Activated CD4-positive, alpha-beta memory T cell treated with anti-CD3 and anti-CD28 coated beads for 36 hours (primary cell): ENCODE data around the gene UBASH3A. TPM values are rescaled to one million over a fixed set of nuclear protein-coding genes. Genes with fewer than 3 reads are reported as not detected.

ENCODE experiments used
- CTCF ChIA-PET: fragments of 350-600 bp; sonication (Branson Sonifier 250); formaldehyde crosslinking; loops from one replicate; lab custom pipeline; 2021; ENCODE audit warnings: antibody characterized with exemption, inconsistent platforms; lab: Charles Lee
- POLR2A ChIA-PET: fragments of 350-600 bp; sonication (Branson Sonifier 250); formaldehyde crosslinking; loops from one replicate; lab custom pipeline; 2021; ENCODE audit warnings: antibody characterized with exemption; lab: Charles Lee
- DNase-seq: peaks from one replicate; pipeline ENCODE4 v3.0.0-alpha.2; 2020
- H3K27ac Mint-ChIP-seq: one replicate; pipeline ENCODE4 v1.8.0; 2021; ENCODE audit warnings: mixed read lengths
- H3K27me3 Mint-ChIP-seq: one replicate; pipeline ENCODE4 v1.8.0; 2021; ENCODE audit warnings: mixed read lengths
- H3K36me3 Mint-ChIP-seq: one replicate; pipeline ENCODE4 v1.8.0; 2021; ENCODE audit warnings: mixed read lengths
- H3K4me1 Mint-ChIP-seq: one replicate; pipeline ENCODE4 v1.8.0; 2021; ENCODE audit warnings: low read depth, mixed read lengths
- H3K4me3 Mint-ChIP-seq: one replicate; pipeline ENCODE4 v1.8.0; 2021; ENCODE audit warnings: mild to moderate bottlenecking, mixed read lengths
- H3K9me3 Mint-ChIP-seq: one replicate; pipeline ENCODE4 v1.8.0; 2021; ENCODE audit warnings: mixed read lengths
- intact Hi-C: fragments of 100-400 bp; cut with micrococcal nuclease; formaldehyde crosslinking; loops from one replicate; pipeline ENCODE4 v1.15.1; 2023
- total RNA-seq, 2 experiments: library from RNA; stranded (reverse); gene quantifications; one replicate each; pipeline ENCODE4 v1.2.3, GENCODE V29; 2021

The UBASH3A gene
- total RNA-seq, 2 experiments from 2014 or later = 27.2 to 29.4 TPM

DNA sequence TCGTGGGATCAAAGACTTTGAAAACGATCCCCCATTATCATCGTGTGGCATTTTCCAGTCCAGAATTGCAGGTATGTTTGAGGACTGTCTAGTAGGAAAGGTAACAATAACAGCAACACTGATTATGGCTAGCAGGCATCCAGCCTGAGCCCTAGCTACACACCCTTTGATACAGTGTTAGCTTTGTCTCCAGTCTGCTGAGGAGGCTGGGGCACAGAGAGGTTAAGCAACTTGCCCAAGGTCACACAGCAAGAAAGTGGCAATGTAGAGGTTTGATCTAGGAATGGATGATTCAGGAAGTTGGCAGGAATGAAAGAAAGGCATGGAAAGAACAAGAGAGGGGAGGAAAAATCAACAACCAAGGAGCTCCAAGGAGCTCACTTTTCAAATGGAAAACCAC lies 31.2 kb downstream of the UBASH3A start:
- Mint-ChIP-seq H3K27me3 (no peaks in the 10 kb centered on the region), H3K36me3 (peaks cover 76% of the 10 kb centered on the region), H3K4me1 (peaks cover 42% of the 10 kb centered on the region), H3K27ac (no peak overlapping the region), H3K4me3 (no peak overlapping the region), H3K9me3 (peaks cover 7% of the 10 kb centered on the region)
- ChIA-PET POLR2A (no interaction called here), CTCF (interaction anchor here (1.5 kb wide), 1 partner anchor 53 kb away, joined by 6 read pairs; no protein-coding TSS in a partner anchor)
- no peak for DNase-seq
- intact Hi-C loops = no loop called here

DNA sequence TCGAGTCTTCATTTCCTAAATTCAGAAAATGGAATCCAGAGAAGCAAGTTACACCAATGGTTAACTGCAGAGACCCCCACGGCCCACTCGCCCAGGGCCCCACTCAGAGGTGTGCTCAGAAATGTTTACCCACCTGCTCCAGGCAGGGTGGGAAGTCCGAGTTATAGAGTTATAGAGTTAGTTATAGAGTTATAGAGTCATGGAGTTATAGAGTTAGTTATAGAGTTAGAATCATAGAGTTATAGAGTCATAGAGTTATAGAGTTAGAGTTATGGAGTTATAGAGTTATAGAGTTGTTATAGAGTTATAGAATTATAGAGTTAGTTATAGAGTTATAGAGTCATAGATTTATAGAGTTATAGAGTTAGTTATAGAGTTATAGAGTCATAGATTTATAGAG lies 31.7 kb downstream of the UBASH3A start:
- Mint-ChIP-seq H3K27ac (no peak overlapping the region), H3K9me3 (peaks cover 7% of the 10 kb centered on the region), H3K4me1 (peaks cover 47% of the 10 kb centered on the region), H3K36me3 (peaks cover 80% of the 10 kb centered on the region), H3K4me3 (no peak overlapping the region), H3K27me3 (no peaks in the 10 kb centered on the region)
- ChIA-PET POLR2A (no interaction called here), CTCF (interaction anchor here (1.3 to 1.5 kb wide), 2 partner anchors 54 kb away, joined by 6 to 8 read pairs; no protein-coding TSS in a partner anchor)
- intact Hi-C loops = no loop called here
- DNase-seq = no peak

DNA sequence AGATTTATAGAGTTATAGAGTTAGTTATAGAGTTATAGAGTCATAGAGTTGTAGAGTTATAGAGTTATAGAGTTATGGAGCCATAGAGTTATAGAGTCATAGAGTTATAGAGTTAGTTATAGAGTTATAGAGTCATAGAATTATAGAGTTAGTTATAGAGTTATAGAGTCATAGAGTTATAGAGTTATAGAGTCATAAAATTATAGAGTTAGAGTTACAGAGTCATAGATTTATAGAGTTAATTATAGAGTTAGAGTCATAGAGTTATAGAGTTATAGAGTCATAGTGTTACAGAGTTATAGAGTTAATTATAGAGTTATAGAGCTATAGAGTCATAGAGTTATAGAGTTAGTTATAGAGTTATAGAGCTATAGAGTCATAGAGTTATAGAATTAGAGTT lies 32.1 kb downstream of the UBASH3A start:
- H3K4me1 Mint-ChIP-seq = peaks cover 52% of the 10 kb centered on the region
- no peak overlapping the region for H3K27ac Mint-ChIP-seq
- DNase-seq = no peak
- intact Hi-C loops = no loop called here
- peaks cover 7% of the 10 kb centered on the region for H3K9me3 Mint-ChIP-seq
- no peaks in the 10 kb centered on the region for H3K27me3 Mint-ChIP-seq
- no peak overlapping the region for H3K4me3 Mint-ChIP-seq
- CTCF ChIA-PET = interaction anchor here (1.3 to 1.4 kb wide), 2 partner anchors 54 to 177 kb away, joined by 5 to 8 read pairs; no protein-coding TSS in a partner anchor
- peaks cover 83% of the 10 kb centered on the region for H3K36me3 Mint-ChIP-seq
- POLR2A ChIA-PET = interaction anchor here (0.8 kb wide), 1 partner anchor 42 kb away, joined by 3 read pairs; no protein-coding TSS in a partner anchor

DNA sequence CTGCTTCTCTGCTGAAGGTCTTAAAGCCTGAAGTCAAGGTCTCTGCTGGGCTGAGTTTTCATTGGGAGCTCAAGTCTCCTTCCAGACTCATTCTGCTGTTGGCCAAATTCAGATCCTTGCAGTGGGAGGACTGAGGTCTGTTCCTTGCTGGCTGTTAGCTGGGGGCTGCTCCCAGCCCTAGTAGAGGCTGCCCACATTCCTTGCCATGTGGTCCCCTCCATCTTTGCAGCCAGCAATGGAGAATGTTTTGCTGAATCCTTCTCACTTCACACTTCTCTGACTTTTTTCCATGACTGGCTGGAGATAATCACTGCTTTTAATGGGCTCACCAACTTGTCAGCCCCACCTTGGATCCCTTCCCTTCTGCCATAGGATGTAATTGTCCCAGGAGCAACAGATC lies 33.2 kb downstream of the UBASH3A start:
- H3K27ac Mint-ChIP-seq = no peak overlapping the region
- CTCF ChIA-PET = interaction anchor here (1.3 to 1.4 kb wide), 2 partner anchors 55 to 178 kb away, joined by 5 to 8 read pairs; no protein-coding TSS in a partner anchor
- H3K4me1 Mint-ChIP-seq = peaks cover 57% of the 10 kb centered on the region
- no peak overlapping the region for H3K4me3 Mint-ChIP-seq
- no peaks in the 10 kb centered on the region for H3K27me3 Mint-ChIP-seq
- peaks cover 7% of the 10 kb centered on the region for H3K9me3 Mint-ChIP-seq
- peaks cover 83% of the 10 kb centered on the region for H3K36me3 Mint-ChIP-seq
- intact Hi-C loops = no loop called here
- DNase-seq = no peak
- POLR2A ChIA-PET = interaction anchor here (0.8 kb wide), 1 partner anchor 16 kb away, joined by 4 read pairs; no protein-coding TSS in a partner anchor

GRCh38 chr21:42437786-42438185 lies 34.1 kb downstream of the UBASH3A start:
- no peak for DNase-seq
- peaks cover 83% of the 10 kb centered on the region for H3K36me3 Mint-ChIP-seq
- ChIA-PET POLR2A (no interaction called here), CTCF (no interaction called here)
- peaks cover 60% of the 10 kb centered on the region for H3K4me1 Mint-ChIP-seq
- peaks cover under 1% of the 10 kb centered on the region for H3K9me3 Mint-ChIP-seq
- no peak overlapping the region for H3K4me3 Mint-ChIP-seq
- H3K27me3 Mint-ChIP-seq = no peaks in the 10 kb centered on the region
- intact Hi-C loops = no loop called here
- H3K27ac Mint-ChIP-seq = no peak overlapping the region

GRCh38 chr21:42438316-42439205 lies 34.9 kb downstream of the UBASH3A start:
- ChIA-PET CTCF (interaction anchor here (1.7 kb wide), 1 partner anchor 57 kb away, joined by 6 read pairs; no protein-coding TSS in a partner anchor), POLR2A (interaction anchor here (0.6 to 1.6 kb wide), 3 partner anchors 16 to 45 kb away, joined by 3 to 6 read pairs (median 3); no protein-coding TSS in a partner anchor)
- Mint-ChIP-seq H3K27me3 (no peaks in the 10 kb centered on the region), H3K9me3 (no peaks in the 10 kb centered on the region), H3K36me3 (peaks cover 83% of the 10 kb centered on the region), H3K4me1 (peaks cover 60% of the 10 kb centered on the region), H3K27ac (no peak overlapping the region), H3K4me3 (no peak overlapping the region)
- no peak for DNase-seq
- intact Hi-C loops = no loop called here

- intact Hi-C loops = loop anchor here (1.0 kb wide), 1 partner anchor 14 kb away; no protein-coding TSS in a partner anchor
- no peaks in the 10 kb centered on the region for H3K9me3 Mint-ChIP-seq
- H3K4me1 Mint-ChIP-seq = peaks cover 52% of the 10 kb centered on the region
- peak overlapping the region; percentile 84 for H3K27ac Mint-ChIP-seq
- peaks cover 80% of the 10 kb centered on the region for H3K36me3 Mint-ChIP-seq
- H3K27me3 Mint-ChIP-seq = no peaks in the 10 kb centered on the region
- peak overlapping the region; percentile 53 for H3K4me3 Mint-ChIP-seq
- CTCF ChIA-PET = interaction anchor here (1.5 to 1.7 kb wide), 2 partner anchors 11 to 58 kb away, joined by 4 to 6 read pairs; no protein-coding TSS in a partner anchor
- peak; percentile 75 for DNase-seq
- POLR2A ChIA-PET = interaction anchor here (0.6 to 1.6 kb wide), 3 partner anchors 17 to 46 kb away, joined by 3 to 6 read pairs (median 3); no protein-coding TSS in a partner anchor
Observed at GRCh38 chr21:42439284-42440186, 35.8 kb downstream of the UBASH3A start.

GRCh38 chr21:42440187-42440792 lies 36.6 kb downstream of the UBASH3A start:
- POLR2A ChIA-PET = interaction anchor here (1.0 kb wide), 1 partner anchor 19 kb away, joined by 3 read pairs; no protein-coding TSS in a partner anchor
- Mint-ChIP-seq H3K4me3 (no peak overlapping the region), H3K9me3 (no peaks in the 10 kb centered on the region), H3K36me3 (peaks cover 78% of the 10 kb centered on the region), H3K4me1 (peaks cover 45% of the 10 kb centered on the region), H3K27ac (peak overlapping the region; percentile 84), H3K27me3 (no peaks in the 10 kb centered on the region)
- CTCF ChIA-PET = interaction anchor here (1.3 to 1.7 kb wide), 3 partner anchors 11 to 131 kb away, joined by 3 to 6 read pairs (median 4); no protein-coding TSS in a partner anchor
- DNase-seq = peak; percentile 75
- intact Hi-C loops = loop anchor here (1.0 kb wide), 1 partner anchor 15 kb away; no protein-coding TSS in a partner anchor

DNA sequence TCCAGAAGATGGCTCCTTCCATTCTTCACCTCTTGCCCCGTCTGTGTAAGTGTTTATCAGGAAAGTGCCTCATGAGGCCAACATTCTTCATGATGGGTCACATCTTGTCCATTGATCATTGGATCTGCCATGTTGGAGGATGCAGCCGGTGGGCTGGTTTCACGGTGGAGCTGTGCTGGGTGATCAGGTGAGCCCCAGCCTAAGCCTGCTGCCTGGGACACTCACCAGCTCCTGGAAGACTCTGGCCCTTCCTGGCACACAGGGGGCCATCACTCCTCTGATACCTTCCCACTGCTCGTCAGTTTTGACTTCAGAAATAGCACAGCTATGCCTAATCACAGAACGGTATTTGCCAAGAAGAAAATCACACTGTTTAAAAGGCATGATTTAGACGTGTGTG lies 38.3 kb downstream of the UBASH3A start:
- intact Hi-C loops = no loop called here
- Mint-ChIP-seq H3K27me3 (no peaks in the 10 kb centered on the region), H3K4me1 (peaks cover 44% of the 10 kb centered on the region), H3K27ac (no peak overlapping the region), H3K9me3 (no peaks in the 10 kb centered on the region), H3K4me3 (no peak overlapping the region), H3K36me3 (peaks cover 78% of the 10 kb centered on the region)
- DNase-seq = no peak
- ChIA-PET POLR2A (interaction anchor here (0.7 kb wide), 1 partner anchor 38 kb away, joined by 3 read pairs; the partner anchor contains the start of gene UBASH3A), CTCF (interaction anchor here (0.8 to 1.3 kb wide), 3 partner anchors 60 to 105 kb away, joined by 3 to 8 read pairs (median 4); no protein-coding TSS in a partner anchor)

GRCh38 chr21:42443181-42443785 lies 39.6 kb downstream of the UBASH3A start:
- no peak overlapping the region for H3K27ac Mint-ChIP-seq
- intact Hi-C loops = no loop called here
- no peak for DNase-seq
- H3K4me1 Mint-ChIP-seq = peaks cover 39% of the 10 kb centered on the region
- no peak overlapping the region for H3K4me3 Mint-ChIP-seq
- CTCF ChIA-PET = interaction anchor here (1.1 to 4.8 kb wide), 2 partner anchors 62 to 134 kb away, joined by 4 to 21 read pairs; no protein-coding TSS in a partner anchor
- H3K9me3 Mint-ChIP-seq = no peaks in the 10 kb centered on the region
- H3K27me3 Mint-ChIP-seq = no peaks in the 10 kb centered on the region
- peaks cover 80% of the 10 kb centered on the region for H3K36me3 Mint-ChIP-seq
- POLR2A ChIA-PET = no interaction called here
